CD4-positive, alpha-beta T cell treated with Interleukin-6 for 4 hours (primary cell): ENCODE data around the gene CHD5.
A peak's percentile ranks its signal among the peaks of the same experiment; 100 is the strongest.

Experiments
- DNase-seq: peaks from one replicate; pipeline ENCODE4 v3.0.0-alpha.2; 2020; ENCODE audit warnings: mixed read lengths

Gene CHD5

GRCh38 chr1:6172549-6172948 is 7.6 kb downstream of the CHD5 start:
- no peak for DNase-seq

GRCh38 chr1:6171548-6172124 is 8.5 kb downstream of the CHD5 start:
- DNase-seq = no peak

- DNase-seq = no peak
Observed at GRCh38 chr1:6170742-6171201, 9.3 kb downstream of the CHD5 start.

- no peak for DNase-seq
Observed at GRCh38 chr1:6170116-6170741, 9.9 kb downstream of the CHD5 start.

DNA sequence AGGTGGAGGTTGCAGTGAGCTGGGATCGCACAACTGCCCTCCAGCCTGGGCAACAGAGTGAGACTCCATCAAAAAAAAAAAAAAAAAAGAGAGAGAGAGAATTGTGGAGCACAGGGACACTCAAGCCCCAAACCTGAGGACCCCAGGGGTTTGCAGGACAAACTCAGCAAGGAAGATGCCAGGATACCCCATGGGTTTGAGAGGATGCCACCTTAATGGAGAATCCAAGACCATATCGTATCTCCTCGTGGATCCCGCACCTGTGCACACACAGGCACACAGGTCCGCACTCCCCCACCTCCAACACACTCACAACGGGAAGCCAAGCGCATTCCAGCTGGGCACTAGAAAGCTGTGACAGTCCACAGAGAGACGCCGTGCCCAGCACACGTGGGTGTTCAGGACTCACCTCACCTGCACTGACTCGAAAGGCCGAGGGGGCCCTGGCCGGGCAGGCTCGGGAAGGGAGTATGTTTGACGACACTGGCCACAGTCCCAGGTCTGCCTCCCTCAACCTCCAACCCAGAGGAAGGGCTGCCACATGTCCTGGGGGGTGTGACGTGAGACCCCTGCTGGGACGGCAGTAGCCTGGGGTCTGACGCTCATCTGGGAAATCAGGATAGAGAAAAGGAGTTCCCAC is 11.1 kb downstream of the CHD5 start:
- DNase-seq = no peak

DNA sequence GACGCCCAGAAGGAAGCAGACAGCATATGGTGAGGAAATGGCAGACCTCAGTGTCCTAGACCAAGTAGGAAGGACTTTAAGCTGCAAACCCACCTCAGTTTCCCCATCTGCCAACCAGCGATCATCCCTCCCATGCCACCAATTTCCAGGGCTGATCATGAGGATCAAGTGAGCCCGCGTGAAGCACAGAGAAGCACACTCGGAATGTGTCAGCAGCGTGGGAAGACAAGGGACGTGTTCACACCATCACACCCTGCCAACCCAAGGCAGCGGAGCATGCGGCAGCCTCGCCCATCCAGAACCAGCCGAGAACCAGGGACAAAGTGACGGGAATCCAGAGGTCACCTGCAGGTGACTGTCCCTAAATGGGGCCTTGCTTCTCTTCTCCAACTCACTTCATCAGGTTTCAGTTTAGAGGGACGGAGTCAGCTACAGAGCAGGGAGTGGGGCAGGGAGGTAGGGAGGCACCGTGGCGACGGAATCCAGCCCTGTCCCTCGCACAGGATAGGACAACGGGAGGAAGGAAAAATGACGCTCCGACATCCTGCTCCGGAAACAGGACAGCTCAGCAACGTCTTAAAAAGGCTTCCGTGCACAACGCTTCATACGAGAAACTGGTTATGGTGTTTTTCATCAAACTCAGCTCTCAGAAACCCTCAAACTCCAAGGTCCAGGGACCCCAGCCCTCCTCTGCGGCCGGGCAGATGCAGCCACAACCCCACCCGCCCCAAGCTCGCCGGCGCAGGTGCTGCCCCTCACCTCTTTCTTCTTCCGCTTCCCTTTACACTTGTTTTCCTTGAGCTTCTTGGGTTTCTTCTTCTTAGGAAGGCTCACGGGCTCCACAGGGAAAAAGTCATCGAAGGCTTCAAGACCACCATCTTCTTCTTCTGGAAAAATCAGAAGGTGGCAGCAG is 12.5 kb downstream of the CHD5 start:
- no peak for DNase-seq

DNA sequence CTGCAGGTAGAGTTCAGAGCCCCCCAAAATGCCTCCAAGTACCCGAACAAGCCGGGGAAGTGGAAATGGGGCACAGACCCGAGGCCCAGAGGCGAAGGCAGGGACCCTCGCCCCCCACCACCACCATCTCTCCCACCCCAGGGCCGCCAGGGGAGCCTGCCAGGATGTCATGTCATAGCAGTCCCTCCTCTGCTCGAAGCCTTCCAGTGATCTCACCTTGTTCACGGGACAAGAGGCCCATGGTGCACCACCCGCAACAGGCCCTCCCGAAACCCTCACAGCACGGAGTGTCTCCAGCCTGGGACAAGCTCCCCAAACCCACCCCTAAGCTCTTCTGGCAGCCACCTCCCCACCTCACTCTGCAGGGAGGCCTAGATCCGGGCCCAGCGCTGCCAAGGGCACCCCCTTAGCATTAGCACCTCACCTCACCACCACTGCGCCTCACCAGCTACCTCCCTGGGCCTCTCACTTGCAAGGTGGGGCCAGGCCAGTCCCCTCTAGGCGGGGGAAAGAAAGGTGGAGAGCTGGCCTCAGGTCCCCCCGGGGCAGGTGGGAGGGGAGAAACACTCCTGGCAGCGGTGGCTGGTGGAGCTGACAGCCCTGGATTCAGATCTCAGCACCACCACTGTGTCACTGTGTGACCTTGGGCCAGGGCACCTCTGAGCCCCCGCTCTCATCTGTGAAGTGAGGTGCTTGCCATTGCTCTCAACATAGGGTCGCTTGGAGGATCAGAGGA is 13.3 kb downstream of the CHD5 start:
- DNase-seq = no peak

DNA sequence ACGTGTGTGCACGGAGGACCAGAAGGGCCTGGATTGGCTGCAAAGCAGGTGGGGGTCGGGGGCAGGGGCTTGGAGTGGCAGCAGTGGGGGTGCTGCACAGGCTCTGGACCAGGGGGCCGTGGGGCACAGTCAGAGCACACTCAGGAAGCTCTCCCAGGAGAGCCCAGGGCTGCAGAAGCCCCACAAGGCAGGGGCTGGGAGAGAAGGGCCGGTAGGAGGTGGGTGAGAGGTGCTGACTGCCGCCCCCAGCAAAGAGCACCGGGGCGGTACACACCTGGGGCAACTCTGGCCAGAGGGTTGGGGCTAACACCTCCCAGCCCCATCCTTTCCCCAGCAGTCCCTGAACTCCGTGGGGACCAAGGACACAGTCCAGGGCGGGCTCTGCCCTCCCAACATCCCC is 13.9 kb downstream of the CHD5 start:
- DNase-seq = no peak

DNA sequence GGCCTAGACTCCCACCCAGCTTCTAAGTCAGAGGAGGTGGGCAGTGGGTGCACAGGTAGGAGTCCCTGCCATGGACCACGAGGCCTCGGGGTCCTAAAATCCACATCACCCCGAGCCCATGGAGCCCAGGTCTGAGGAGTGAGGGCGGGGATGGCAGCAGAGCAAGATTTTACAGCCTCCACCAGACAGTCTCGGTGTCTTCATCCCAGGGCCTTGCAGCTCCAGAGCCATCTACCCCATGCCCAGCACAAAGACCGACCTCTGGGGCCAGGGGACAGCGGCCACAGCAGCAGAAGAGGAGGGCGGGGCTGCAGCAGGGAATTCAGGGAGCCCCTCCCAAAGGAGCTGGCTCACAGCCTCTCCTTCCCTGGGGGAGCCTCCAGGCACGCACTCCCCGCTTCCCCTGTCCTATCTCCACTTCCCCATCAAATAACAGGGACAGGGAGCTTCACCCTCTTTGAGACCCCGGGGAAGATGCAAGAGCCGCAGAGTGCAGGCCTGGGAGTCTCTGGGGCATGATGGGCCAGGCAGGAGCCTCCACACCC is 14.6 kb downstream of the CHD5 start:
- DNase-seq = no peak

GRCh38 chr1:6165027-6165426 is 15.1 kb downstream of the CHD5 start:
- DNase-seq = no peak

GRCh38 chr1:6163973-6164617 is 16.0 kb downstream of the CHD5 start:
- DNase-seq = no peak

DNA sequence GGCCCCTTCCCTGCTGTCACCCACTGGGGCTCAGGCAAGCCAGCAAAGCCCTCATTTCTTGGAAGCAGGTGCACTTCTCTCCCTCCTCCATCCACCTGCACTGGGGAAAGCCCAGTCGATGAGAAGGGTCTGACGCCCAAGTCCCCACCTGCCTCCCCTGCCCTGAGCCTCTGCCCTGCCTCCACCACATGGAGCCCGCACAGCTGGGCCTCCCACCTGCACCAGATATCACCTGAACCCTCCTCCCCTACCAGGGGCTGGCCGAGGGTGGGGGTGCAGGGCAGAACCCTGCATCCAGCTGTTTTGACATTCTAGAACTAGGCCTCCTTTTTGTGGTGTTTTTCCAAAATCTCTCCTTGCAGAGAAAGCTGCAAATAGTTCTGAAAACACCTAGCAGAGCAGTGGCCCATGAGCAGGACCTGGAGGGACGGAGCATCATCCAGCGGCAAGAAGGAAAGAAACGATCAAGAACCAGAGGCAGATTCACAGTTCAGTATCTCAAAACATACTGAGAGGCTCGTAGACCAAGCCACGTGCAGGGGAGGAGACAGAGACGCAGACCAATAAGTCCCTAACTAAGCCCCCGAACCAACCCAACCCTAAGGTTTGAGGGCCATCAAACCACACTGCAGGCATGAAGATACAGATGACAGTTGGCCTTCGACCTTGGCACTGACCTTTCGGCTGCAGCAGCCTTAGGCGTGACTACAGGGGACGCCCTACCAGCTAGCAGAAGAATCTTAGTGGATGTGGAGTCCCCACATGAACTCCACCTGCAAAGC is 16.7 kb downstream of the CHD5 start:
- no peak for DNase-seq

DNA sequence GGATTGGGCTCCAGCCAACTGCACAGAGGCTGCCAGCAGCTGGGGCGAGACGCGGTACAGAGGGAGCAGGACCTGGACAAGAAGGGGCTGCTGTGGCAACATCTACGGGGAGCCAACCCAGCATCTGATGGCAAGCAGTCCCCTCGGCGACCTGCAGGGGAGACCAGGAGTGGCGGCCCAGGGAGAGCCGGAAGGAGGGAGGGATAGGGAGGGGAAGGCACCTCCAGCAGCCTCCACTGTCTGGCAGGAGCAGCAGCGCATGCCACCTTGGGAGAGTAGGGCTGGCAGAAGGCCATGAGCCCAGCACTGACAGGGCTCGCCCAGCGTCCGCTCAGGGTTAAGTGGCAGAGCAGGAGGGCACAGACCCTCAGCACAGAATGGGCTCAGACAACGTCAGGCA is 17.3 kb downstream of the CHD5 start:
- DNase-seq = no peak

- no peak for DNase-seq
Observed at GRCh38 chr1:6162341-6162740, 17.8 kb downstream of the CHD5 start.

GRCh38 chr1:6158181-6158580 is 21.9 kb downstream of the CHD5 start:
- no peak for DNase-seq

DNA sequence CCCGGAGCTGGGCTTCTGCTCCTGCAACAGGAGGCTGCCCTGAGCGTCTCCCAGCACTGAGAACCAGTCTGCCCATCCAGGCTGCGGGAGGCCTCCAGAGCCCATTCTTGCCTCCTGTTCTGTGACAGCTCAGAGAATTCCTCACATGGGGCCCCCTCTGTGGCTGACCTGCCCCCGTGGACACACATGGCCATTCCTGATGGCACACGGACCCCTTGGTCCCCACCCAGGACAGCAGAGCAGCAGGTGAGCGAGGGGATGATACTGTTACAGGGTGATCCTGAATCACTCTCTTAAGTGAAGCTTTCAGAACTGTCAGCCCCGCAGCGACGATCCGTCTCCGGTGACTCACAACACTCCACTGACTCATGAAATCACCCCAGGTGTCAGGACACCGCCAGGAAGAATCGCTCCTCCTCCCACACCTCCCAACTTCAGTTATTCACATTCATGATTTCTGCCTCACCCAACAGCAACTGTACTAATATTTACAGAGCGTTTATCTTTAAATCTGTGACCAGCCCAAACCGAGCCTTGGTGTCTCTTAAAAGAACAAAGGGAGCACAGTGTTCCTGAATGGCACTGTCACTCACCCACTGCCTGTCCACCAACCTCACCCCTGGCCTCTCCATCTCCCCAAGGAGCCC is 22.5 kb downstream of the CHD5 start:
- peak; percentile 9 for DNase-seq

- DNase-seq = no peak
Observed at GRCh38 chr1:6157132-6157527, 23.0 kb downstream of the CHD5 start.

GRCh38 chr1:6154525-6155319 is 25.4 kb downstream of the CHD5 start:
- no peak for DNase-seq

DNA sequence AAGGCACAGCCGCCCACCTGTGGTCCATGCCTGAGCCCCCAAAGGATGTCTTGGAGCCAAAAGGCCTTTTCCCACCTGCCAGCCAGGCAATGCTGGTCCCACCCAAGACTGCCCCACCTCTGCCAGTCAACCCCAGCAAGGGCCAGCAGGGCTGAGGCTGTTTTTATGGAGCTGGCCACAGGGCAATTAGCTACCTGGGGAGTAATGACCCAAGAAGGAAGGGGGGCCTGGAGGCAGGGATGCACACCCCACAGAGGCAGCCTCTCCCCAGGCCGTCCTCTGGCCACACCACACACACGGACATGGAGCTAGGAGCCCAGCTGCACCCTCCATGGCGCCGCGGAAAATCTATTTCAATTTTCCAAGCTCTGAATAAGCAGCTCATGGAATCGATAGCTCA is 27.2 kb downstream of the CHD5 start:
- DNase-seq = no peak

GRCh38 chr1:6152181-6152580 is 27.9 kb downstream of the CHD5 start:
- DNase-seq = no peak
